ENCODE measurements around the gene HOXA6. TPM values are rescaled to one million over a fixed set of nuclear protein-coding genes. Genes with fewer than 3 reads are reported as not detected.

The HOXA6 gene
- total RNA-seq, 1 donor from 2014 or later = not detected

GRCh38 chr7:27145165-27145913, 2.2 kb downstream of the HOXA6 start:
- no peak for DNase-seq (ENCODE audit: low spot score)
- peak overlapping the region; percentile 37 for H3K4me3 Mint-ChIP-seq (ENCODE audit: unreplicated experiment)
- H3K36me3 Mint-ChIP-seq (ENCODE audit: low read depth, unreplicated experiment) = peaks cover 8% of the 10 kb centered on the region
- H3K27me3 Mint-ChIP-seq (ENCODE audit: unreplicated experiment) = peaks cover 44% of the 10 kb centered on the region
- TF ChIP-seq CTCF (IDR thresholded peaks at IDR 0.05; ENCODE audit: unreplicated experiment) = no peak
- no peaks in the 10 kb centered on the region for H3K9me3 Mint-ChIP-seq (ENCODE audit: unreplicated experiment)
- peaks cover 23% of the 10 kb centered on the region for H3K4me1 Mint-ChIP-seq (ENCODE audit: unreplicated experiment)
- H3K27ac Mint-ChIP-seq (ENCODE audit: unreplicated experiment) = no peak overlapping the region

- DNase-seq (ENCODE audit: low spot score) = no peak
- peaks cover 8% of the 10 kb centered on the region for H3K36me3 Mint-ChIP-seq (ENCODE audit: low read depth, unreplicated experiment)
Measured at GRCh38 chr7:27144781-27145164, 2.8 kb downstream of the HOXA6 start.

GRCh38 chr7:27143950-27144780, 3.4 kb downstream of the HOXA6 start:
- Mint-ChIP-seq H3K9me3 (ENCODE audit: unreplicated experiment) (no peaks in the 10 kb centered on the region), H3K27me3 (ENCODE audit: unreplicated experiment) (peaks cover 42% of the 10 kb centered on the region), H3K36me3 (ENCODE audit: low read depth, unreplicated experiment) (peaks cover 8% of the 10 kb centered on the region), H3K4me3 (ENCODE audit: unreplicated experiment) (no peak overlapping the region), H3K4me1 (ENCODE audit: unreplicated experiment) (peaks cover 25% of the 10 kb centered on the region), H3K27ac (ENCODE audit: unreplicated experiment) (no peak overlapping the region)
- no peak for DNase-seq (ENCODE audit: low spot score)
- no peak for TF ChIP-seq CTCF (IDR thresholded peaks at IDR 0.05; ENCODE audit: unreplicated experiment)

More at GRCh38 chr7:27144781-27145164, 2.8 kb downstream of the HOXA6 start:
- no peak for TF ChIP-seq CTCF (IDR thresholded peaks at IDR 0.05; ENCODE audit: unreplicated experiment)
- no peak overlapping the region for H3K27ac Mint-ChIP-seq (ENCODE audit: unreplicated experiment)
- H3K4me3 Mint-ChIP-seq (ENCODE audit: unreplicated experiment) = peak overlapping the region; percentile 37
- peaks cover 24% of the 10 kb centered on the region for H3K4me1 Mint-ChIP-seq (ENCODE audit: unreplicated experiment)
- H3K27me3 Mint-ChIP-seq (ENCODE audit: unreplicated experiment) = peaks cover 41% of the 10 kb centered on the region
- no peaks in the 10 kb centered on the region for H3K9me3 Mint-ChIP-seq (ENCODE audit: unreplicated experiment)

- H3K4me1 Mint-ChIP-seq (ENCODE audit: unreplicated experiment) = peaks cover 28% of the 10 kb centered on the region
Measured at GRCh38 chr7:27143023-27143949, 4.3 kb downstream of the HOXA6 start, which contains the start of gene HOXA5. Gene HOXA5 (minus strand): TSS chr7:27143681. CDS start chr7:27143607, 74 bp downstream.

More at GRCh38 chr7:27143023-27143949, 4.3 kb downstream of the HOXA6 start, which contains the start of gene HOXA5:
- DNase-seq (ENCODE audit: low spot score) = peak; percentile 86
- no peak within 1 kb of the TSS for H3K27ac Mint-ChIP-seq (ENCODE audit: unreplicated experiment)
- no peaks in the 10 kb centered on the region for H3K9me3 Mint-ChIP-seq (ENCODE audit: unreplicated experiment)
- H3K4me3 Mint-ChIP-seq (ENCODE audit: unreplicated experiment) = peak within 1 kb of the TSS; percentile 91
- peak; percentile 90 for TF ChIP-seq CTCF (IDR thresholded peaks at IDR 0.05; ENCODE audit: unreplicated experiment)
- H3K27me3 Mint-ChIP-seq (ENCODE audit: unreplicated experiment) = peaks cover 42% of the 10 kb centered on the region
- H3K36me3 Mint-ChIP-seq (ENCODE audit: low read depth, unreplicated experiment) = peaks cover 8% of the 10 kb centered on the region

Measured in endothelial cell (in vitro differentiated cells).